Measurements from ENCODE around the gene PLAAT2. TPM values are rescaled to one million over a fixed set of nuclear protein-coding genes. Genes with fewer than 3 reads are reported as not detected.

PLAAT2 gene
- total and polyA plus RNA-seq, 2 of the 13 experiments (the other 11 are each of a cell fraction or from before 2014, with no cell fraction given), result 0.22 TPM; not detected in 1

DNA sequence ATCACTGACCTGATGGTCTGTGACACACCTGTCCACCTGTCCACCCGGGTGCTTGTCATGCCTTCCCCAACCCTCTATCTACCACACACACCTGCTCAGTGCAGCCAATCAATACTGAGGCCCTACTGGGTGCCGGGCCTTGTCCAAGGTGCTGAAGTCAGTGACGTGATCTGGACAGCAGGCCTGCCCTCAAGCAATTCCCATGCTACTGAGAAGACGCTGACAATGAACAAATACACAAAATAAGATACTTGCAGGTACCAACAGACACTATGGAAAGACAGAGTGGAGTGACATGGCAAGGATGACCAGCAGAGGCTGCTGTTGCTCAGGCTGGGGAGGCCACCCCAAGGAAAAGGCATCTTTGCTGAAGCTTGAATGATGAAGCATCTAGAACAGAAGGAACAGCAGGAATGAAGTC lies 29.8 kb upstream of the PLAAT2 start (continued):
- TF ChIP-seq ZNF318 (CRISPR knock-in tag; IDR thresholded peaks at IDR 0.05) (no peak), XBP1 (CRISPR knock-in tag; IDR thresholded peaks at IDR 0.05) (no peak), GFI1 (CRISPR knock-in tag; IDR thresholded peaks at IDR 0.05; ENCODE audit: borderline replicate concordance) (no peak), STAG1 (CRISPR knock-in tag; IDR thresholded peaks at IDR 0.05) (peak; percentile 90), GRHL1 (CRISPR knock-in tag; conservative IDR thresholded peaks at IDR 0.05) (no peak), MZF1 (CRISPR knock-in tag; IDR thresholded peaks at IDR 0.05; ENCODE audit: borderline replicate concordance) (no peak), ONECUT2 (CRISPR knock-in tag; IDR thresholded peaks at IDR 0.05) (no peak), ZNF234 (CRISPR knock-in tag; conservative IDR thresholded peaks at IDR 0.05) (no peak), KLF12 (CRISPR knock-in tag; IDR thresholded peaks at IDR 0.05; ENCODE audit: borderline replicate concordance) (no peak), ISL2 (CRISPR knock-in tag; IDR thresholded peaks at IDR 0.05) (no peak), ZNF17 (CRISPR knock-in tag; IDR thresholded peaks at IDR 0.05) (no peak), SNAI1 (CRISPR knock-in tag; IDR thresholded peaks at IDR 0.05; ENCODE audit: borderline replicate concordance) (no peak), ZNF101 (CRISPR knock-in tag; IDR thresholded peaks at IDR 0.05; ENCODE audit: borderline replicate concordance, low read depth) (no peak), SP4 (CRISPR knock-in tag; IDR thresholded peaks at IDR 0.05) (no peak)
- TF ChIP-seq, protein P1, sequence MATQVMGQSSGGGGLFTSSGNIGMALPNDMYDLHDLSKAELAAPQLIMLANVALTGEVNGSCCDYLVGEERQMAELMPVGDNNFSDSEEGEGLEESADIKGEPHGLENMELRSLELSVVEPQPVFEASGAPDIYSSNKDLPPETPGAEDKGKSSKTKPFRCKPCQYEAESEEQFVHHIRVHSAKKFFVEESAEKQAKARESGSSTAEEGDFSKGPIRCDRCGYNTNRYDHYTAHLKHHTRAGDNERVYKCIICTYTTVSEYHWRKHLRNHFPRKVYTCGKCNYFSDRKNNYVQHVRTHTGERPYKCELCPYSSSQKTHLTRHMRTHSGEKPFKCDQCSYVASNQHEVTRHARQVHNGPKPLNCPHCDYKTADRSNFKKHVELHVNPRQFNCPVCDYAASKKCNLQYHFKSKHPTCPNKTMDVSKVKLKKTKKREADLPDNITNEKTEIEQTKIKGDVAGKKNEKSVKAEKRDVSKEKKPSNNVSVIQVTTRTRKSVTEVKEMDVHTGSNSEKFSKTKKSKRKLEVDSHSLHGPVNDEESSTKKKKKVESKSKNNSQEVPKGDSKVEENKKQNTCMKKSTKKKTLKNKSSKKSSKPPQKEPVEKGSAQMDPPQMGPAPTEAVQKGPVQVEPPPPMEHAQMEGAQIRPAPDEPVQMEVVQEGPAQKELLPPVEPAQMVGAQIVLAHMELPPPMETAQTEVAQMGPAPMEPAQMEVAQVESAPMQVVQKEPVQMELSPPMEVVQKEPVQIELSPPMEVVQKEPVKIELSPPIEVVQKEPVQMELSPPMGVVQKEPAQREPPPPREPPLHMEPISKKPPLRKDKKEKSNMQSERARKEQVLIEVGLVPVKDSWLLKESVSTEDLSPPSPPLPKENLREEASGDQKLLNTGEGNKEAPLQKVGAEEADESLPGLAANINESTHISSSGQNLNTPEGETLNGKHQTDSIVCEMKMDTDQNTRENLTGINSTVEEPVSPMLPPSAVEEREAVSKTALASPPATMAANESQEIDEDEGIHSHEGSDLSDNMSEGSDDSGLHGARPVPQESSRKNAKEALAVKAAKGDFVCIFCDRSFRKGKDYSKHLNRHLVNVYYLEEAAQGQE (IDR thresholded peaks at IDR 0.05; ENCODE audit: borderline replicate concordance in 1 of 2, low read depth in 1 of 2, low read length in 2 of 2), result peak; percentile 31 to 83
